Chondrocyte (in vitro differentiated cells): Measurements from ENCODE around the gene VSTM5. TPM values are rescaled to one million over a fixed set of nuclear protein-coding genes. Genes with fewer than 3 reads are reported as not detected.
A peak's percentile ranks its signal among the peaks of the same experiment; 100 is the strongest.
"Not testable (repeated sequence)": the region's sequence is repeated elsewhere in the genome, so short reads cannot be mapped to it uniquely, and the experiment has no call there.

Experiments
- DNase-seq: peaks from one replicate; pipeline ENCODE4 v3.0.0; 2021; ENCODE audit warnings: mixed read lengths, low spot score
- H3K27ac Mint-ChIP-seq: one replicate; pipeline ENCODE4 v1.8.0; 2021; ENCODE audit warnings: mild to moderate bottlenecking, moderate library complexity, mixed read lengths; ENCODE audit not compliant: unreplicated experiment
- H3K27me3 Mint-ChIP-seq: 2 replicates; pipeline ENCODE4 v1.8.0; 2021; ENCODE audit warnings: low read depth, mixed read lengths
- H3K36me3 Mint-ChIP-seq: 2 replicates; pipeline ENCODE4 v1.8.0; 2021; ENCODE audit warnings: low read depth, mixed read lengths
- H3K4me1 Mint-ChIP-seq: 2 replicates; pipeline ENCODE4 v1.8.0; 2021; ENCODE audit warnings: low read depth, mild to moderate bottlenecking, mixed read lengths
- H3K4me3 Mint-ChIP-seq: one replicate; pipeline ENCODE4 v1.8.0; 2021; ENCODE audit warnings: mild to moderate bottlenecking, moderate library complexity, mixed read lengths; ENCODE audit not compliant: unreplicated experiment
- H3K9me3 Mint-ChIP-seq: 2 replicates; pipeline ENCODE4 v1.8.0; 2021; ENCODE audit warnings: low read depth, mixed read lengths
- CTCF ChIP-seq: fragments of 200-600 bp; sonication (generic); IDR thresholded peaks from 2 replicates; pipeline ENCODE4 v1.5.0; 2021; ENCODE audit warnings: antibody characterized with exemption, mild to moderate bottlenecking, moderate library complexity
- long read RNA-seq: library from polyadenylated mRNA; stranded (forward); transcript quantifications from one replicate; pipeline ENCODE4 v2.0.0, GENCODE V29; 2021
- total RNA-seq: library from RNA; stranded (reverse); gene quantifications from 3 replicates; pipeline ENCODE4 v1.2.1, GENCODE V29; 2021

VSTM5 gene, protein sequence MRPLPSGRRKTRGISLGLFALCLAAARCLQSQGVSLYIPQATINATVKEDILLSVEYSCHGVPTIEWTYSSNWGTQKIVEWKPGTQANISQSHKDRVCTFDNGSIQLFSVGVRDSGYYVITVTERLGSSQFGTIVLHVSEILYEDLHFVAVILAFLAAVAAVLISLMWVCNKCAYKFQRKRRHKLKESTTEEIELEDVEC
- not detected in 3 replicates for total RNA-seq
- long read RNA-seq, result 0 reads

GRCh38 chr11:93850594-93851018 is at the start of gene VSTM5:
Gene VSTM5 (minus strand): TSS chr11:93850618. CDS start chr11:93850502, 116 bp downstream.
- no peak for TF ChIP-seq CTCF
- DNase-seq, result no peak
- no peaks in the 10 kb centered on the region for H3K9me3 Mint-ChIP-seq
- no peaks in the 10 kb centered on the region for H3K36me3 Mint-ChIP-seq
- H3K27me3 Mint-ChIP-seq, result no peaks in the 10 kb centered on the region
- peaks cover 6% of the 10 kb centered on the region for H3K4me1 Mint-ChIP-seq
- no peak within 1 kb of the TSS for H3K27ac Mint-ChIP-seq
- H3K4me3 Mint-ChIP-seq, result no peak within 1 kb of the TSS

DNA sequence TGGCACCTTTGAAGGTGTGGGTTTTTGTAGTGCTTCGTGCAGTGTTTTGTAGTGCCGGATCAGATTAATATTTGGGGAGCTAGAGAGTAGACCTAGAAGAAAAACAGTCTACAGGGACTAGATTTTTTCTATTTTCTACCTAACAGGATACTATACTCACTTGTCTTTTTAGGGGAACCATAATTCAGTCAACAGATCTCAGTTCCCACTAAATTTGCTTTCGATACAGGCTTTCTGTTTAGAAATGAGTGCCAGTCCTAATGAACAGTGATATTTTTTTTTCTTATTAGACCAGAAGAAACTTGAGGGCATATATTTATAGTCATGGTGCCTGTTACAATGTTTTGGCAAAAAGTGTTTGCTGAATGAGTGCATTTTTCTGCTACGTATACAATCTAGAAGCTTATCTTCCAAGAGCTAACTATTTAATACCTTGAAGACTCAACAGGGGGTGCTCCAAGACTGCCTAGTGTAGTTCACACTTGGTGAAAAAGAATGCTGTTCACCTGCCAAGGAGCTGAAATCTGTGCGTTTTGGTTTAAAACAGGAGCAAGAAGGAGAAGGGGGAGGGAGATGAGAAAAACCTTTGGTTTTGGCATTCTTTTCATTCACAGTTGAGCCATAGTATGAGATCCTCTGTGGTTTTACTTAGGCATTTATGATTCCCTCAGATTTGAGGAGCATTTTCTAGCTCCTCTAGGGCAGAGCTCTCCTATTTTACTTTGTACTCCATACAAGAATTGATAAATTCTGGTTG is 44.9 kb upstream of the VSTM5 start:
- Mint-ChIP-seq H3K4me3 (no peak overlapping the region), H3K27ac (no peak overlapping the region), H3K36me3 (peaks cover 5% of the 10 kb centered on the region), H3K9me3 (peaks cover 7% of the 10 kb centered on the region), H3K27me3 (peaks cover 24% of the 10 kb centered on the region), H3K4me1 (peaks cover 4% of the 10 kb centered on the region)
- no peak for DNase-seq
- peak; percentile 94 for TF ChIP-seq CTCF

GRCh38 chr11:93890391-93891051 is 40.1 kb upstream of the VSTM5 start:
- no peak overlapping the region for H3K4me3 Mint-ChIP-seq
- H3K27me3 Mint-ChIP-seq, result peaks cover 30% of the 10 kb centered on the region
- H3K27ac Mint-ChIP-seq, result no peak overlapping the region
- H3K9me3 Mint-ChIP-seq, result no peaks in the 10 kb centered on the region
- TF ChIP-seq CTCF, result no peak
- H3K4me1 Mint-ChIP-seq, result peaks cover 4% of the 10 kb centered on the region
- DNase-seq, result no peak
- H3K36me3 Mint-ChIP-seq, result no peaks in the 10 kb centered on the region

DNA sequence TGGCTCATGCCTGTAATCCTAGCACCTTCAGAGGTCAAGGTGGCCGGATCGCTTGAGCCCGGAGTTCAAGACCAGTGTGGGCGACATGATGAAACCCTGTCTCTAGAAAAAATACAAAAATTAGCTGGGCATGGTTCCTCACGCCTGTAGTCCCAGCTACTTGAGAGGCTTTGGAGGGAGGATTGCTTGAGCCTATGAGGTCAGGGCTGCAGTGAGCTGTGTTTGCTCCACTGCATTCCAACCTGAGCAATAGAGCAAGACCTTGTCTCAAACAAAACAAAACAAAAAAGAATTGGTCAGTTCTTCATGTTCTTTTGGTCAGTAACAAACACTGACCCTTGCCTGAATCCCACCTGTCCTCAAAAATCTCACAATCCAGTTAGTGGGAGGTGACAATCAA is 36.7 kb upstream of the VSTM5 start:
- Mint-ChIP-seq H3K27me3 (peaks cover 19% of the 10 kb centered on the region), H3K27ac (no peak overlapping the region), H3K4me3 (no peak overlapping the region), H3K36me3 (peaks cover 2% of the 10 kb centered on the region), H3K9me3 (peaks cover 11% of the 10 kb centered on the region), H3K4me1 (peaks cover 3% of the 10 kb centered on the region)
- DNase-seq, result no peak
- no peak for TF ChIP-seq CTCF

DNA sequence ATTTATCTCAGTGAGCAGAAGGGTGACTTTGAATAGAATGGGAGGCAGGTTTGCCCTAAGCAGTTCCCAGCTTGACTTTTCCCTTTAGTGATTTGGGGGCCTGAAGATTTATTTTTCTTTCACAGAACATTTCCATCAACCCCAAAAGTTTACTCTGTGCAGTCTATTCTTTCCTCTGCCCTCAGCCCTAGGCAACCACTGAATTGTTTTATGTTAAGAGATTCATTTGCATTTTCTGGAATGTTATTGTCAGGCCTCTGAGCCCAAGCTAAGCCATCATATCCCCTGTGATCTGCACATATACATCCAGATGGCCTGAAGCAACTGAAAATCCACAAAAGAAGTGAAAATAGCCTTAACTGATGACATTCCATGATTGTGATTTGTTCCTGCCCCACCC is 28.7 kb upstream of the VSTM5 start:
- DNase-seq, H3K36me3 Mint-ChIP-seq, H3K4me1 Mint-ChIP-seq, H3K27ac Mint-ChIP-seq, H3K4me3 Mint-ChIP-seq: not testable (repeated sequence)
- peaks cover 16% of the 10 kb centered on the region for H3K9me3 Mint-ChIP-seq
- H3K27me3 Mint-ChIP-seq, result peaks cover 15% of the 10 kb centered on the region
